DOHH2 (cell line): ENCODE results near the gene PRPF4.

Experiments used
- EZH2phosphoT487 ChIP-seq: fragments of 200-600 bp; sonication (generic); IDR thresholded peaks from 2 replicates; pipeline ENCODE4 v1.6.1; 2017; ENCODE audit warnings: borderline replicate concordance, mild to moderate bottlenecking, antibody characterized with exemption, low read length, moderate library complexity, mixed read lengths
- TF ChIP-seq, protein P1 (sequence below): fragments of 200-600 bp; sonication (generic); IDR thresholded peaks from one replicate; pipeline ENCODE4 v1.5.1; 2014; ENCODE audit warnings: antibody characterized with exemption, mild to moderate bottlenecking, low read depth, low read length; ENCODE audit not compliant: poor library complexity, severe bottlenecking

- TF ChIP-seq, protein P1, sequence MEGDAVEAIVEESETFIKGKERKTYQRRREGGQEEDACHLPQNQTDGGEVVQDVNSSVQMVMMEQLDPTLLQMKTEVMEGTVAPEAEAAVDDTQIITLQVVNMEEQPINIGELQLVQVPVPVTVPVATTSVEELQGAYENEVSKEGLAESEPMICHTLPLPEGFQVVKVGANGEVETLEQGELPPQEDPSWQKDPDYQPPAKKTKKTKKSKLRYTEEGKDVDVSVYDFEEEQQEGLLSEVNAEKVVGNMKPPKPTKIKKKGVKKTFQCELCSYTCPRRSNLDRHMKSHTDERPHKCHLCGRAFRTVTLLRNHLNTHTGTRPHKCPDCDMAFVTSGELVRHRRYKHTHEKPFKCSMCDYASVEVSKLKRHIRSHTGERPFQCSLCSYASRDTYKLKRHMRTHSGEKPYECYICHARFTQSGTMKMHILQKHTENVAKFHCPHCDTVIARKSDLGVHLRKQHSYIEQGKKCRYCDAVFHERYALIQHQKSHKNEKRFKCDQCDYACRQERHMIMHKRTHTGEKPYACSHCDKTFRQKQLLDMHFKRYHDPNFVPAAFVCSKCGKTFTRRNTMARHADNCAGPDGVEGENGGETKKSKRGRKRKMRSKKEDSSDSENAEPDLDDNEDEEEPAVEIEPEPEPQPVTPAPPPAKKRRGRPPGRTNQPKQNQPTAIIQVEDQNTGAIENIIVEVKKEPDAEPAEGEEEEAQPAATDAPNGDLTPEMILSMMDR, result no peak
- TF ChIP-seq EZH2phosphoT487, result no peak
Measured at GRCh38 chr9:113315231-113315630, 39.8 kb downstream of the PRPF4 start.
